CD4-positive, alpha-beta T cell (primary cell): Measurements from ENCODE around the gene ZNF593. TPM values are rescaled to one million over a fixed set of nuclear protein-coding genes. Genes with fewer than 3 reads are reported as not detected.

ENCODE experiments used
- ATAC-seq: fragments of 200-7000 bp; cut with Tn5 transposase; one replicate; pipeline ENCODE4 v1.10.0; 2022; ENCODE audit warnings: mild to moderate bottlenecking; ENCODE audit not compliant: poor library complexity
- CTCF ChIA-PET: fragments of 350-600 bp; sonication (Branson Sonifier 250); formaldehyde crosslinking; loops from one replicate; lab custom pipeline; 2021; ENCODE audit warnings: antibody characterized with exemption, inconsistent platforms; lab: Charles Lee
- POLR2A ChIA-PET: fragments of 350-600 bp; sonication (Branson Sonifier 250); formaldehyde crosslinking; loops from one replicate; lab custom pipeline; 2021; ENCODE audit warnings: antibody characterized with exemption, inconsistent platforms; lab: Charles Lee
- DNase-seq, 14 experiments: peaks; one replicate each; pipeline ENCODE4 v3.0.0-alpha.2; 2013 to 2020; ENCODE audit warnings: mixed read lengths in 2 of 14
- H3K27ac ChIP-seq, 2 donors: one replicate each; pipeline versions ENCODE4 v1.5.1 to v1.7.0; 2013; ENCODE audit warnings: low read length in 2 of 2, low read depth in 1 of 2, mild to moderate bottlenecking in 1 of 2
- H3K27me3 ChIP-seq, 2 experiments: 1 replicate in 1 of 2; 2 replicates in 1 of 2; pipeline versions ENCODE4 v1.6.1 to v1.7.0; 2013; ENCODE audit warnings: low read length in 2 of 2, control low read depth in 1 of 2, mild to moderate bottlenecking in 1 of 2, moderate library complexity in 1 of 2; ENCODE audit not compliant: insufficient read depth in 2 of 2, control insufficient read depth in 1 of 2
- H3K36me3 ChIP-seq: one replicate; pipeline ENCODE4 v1.6.1; 2013; ENCODE audit warnings: low read length, control low read depth; ENCODE audit not compliant: insufficient read depth
- H3K4me1 ChIP-seq: one replicate; pipeline ENCODE4 v1.6.1; 2013; ENCODE audit warnings: low read length, control low read depth; ENCODE audit not compliant: insufficient read depth
- H3K4me3 ChIP-seq: one replicate; pipeline ENCODE4 v1.5.1; 2013; ENCODE audit warnings: mild to moderate bottlenecking, low read length, moderate library complexity
- H3K9me3 ChIP-seq, 2 experiments: 1 replicate in 1 of 2; 2 replicates in 1 of 2; pipeline versions ENCODE4 v1.6.1 to v1.7.0; 2013; ENCODE audit warnings: low read length in 2 of 2, mild to moderate bottlenecking in 2 of 2, control low read depth in 1 of 2, moderate library complexity in 1 of 2; ENCODE audit not compliant: control insufficient read depth in 1 of 2, insufficient read depth in 1 of 2
- H3K27ac Mint-ChIP-seq: one replicate; pipeline ENCODE4 v1.8.0; 2020; ENCODE audit warnings: mixed read lengths
- H3K27me3 Mint-ChIP-seq: one replicate; pipeline ENCODE4 v1.8.0; 2021; ENCODE audit warnings: mixed read lengths
- H3K36me3 Mint-ChIP-seq: one replicate; pipeline ENCODE4 v1.8.0; 2021; ENCODE audit warnings: low read depth, mixed read lengths
- H3K4me1 Mint-ChIP-seq: one replicate; pipeline ENCODE4 v1.8.0; 2021; ENCODE audit warnings: low read depth, mixed read lengths
- H3K4me3 Mint-ChIP-seq: one replicate; pipeline ENCODE4 v1.8.0; 2020; ENCODE audit warnings: mild to moderate bottlenecking, mixed read lengths
- H3K9me3 Mint-ChIP-seq: one replicate; pipeline ENCODE4 v1.8.0; 2020; ENCODE audit warnings: mixed read lengths
- CTCF ChIP-seq: fragments of 200-600 bp; IDR thresholded peaks from one replicate; pipeline ENCODE4 v1.8.0; 2022; ENCODE audit warnings: antibody characterized with exemption, mild to moderate bottlenecking
- intact Hi-C, 2 experiments: fragments of 100-400 bp; cut with DNase I in 1 of 2; cut with micrococcal nuclease in 1 of 2; formaldehyde crosslinking; loops; one replicate each; pipeline versions ENCODE4 v1.15.1 to v1.9.0; 2023 to 2025; cut with DNase I, micrococcal nuclease
- total RNA-seq, 174 experiments: library from RNA in 2 of 174; stranded (reverse) in 2 of 174; gene quantifications; one replicate each; pipeline ENCODE4 v1.2.3 and lab custom pipeline; 2021 to 2026

The ZNF593 gene
- total RNA-seq, 2 experiments from 2014 or later = 5.0 to 6.6 TPM

GRCh38 chr1:26127235-26128163 is 42.2 kb upstream of the ZNF593 start:
- H3K4me1 ChIP-seq = peaks cover 17% of the 10 kb centered on the region
- CTCF ChIA-PET = interaction anchor here (1.1 to 7.7 kb wide), 11 partner anchors 12 to 148 kb away, joined by 3 to 41 read pairs (median 7); partner anchors contain the start of genes CEP85, PDIK1L and ZNF593
- POLR2A ChIA-PET = interaction anchor here (0.8 to 3.2 kb wide), 13 partner anchors 11 to 1105 kb away, joined by 3 to 67 read pairs (median 9); partner anchors contain the start of genes CEP85, PDIK1L and ZNF593
- Mint-ChIP-seq H3K27ac (peak overlapping the region; percentile 86), H3K4me3 (peak overlapping the region; percentile 47), H3K4me1 (peaks cover 51% of the 10 kb centered on the region), H3K9me3 (no peaks in the 10 kb centered on the region), H3K27me3 (no peaks in the 10 kb centered on the region), H3K36me3 (peaks cover 25% of the 10 kb centered on the region)
- intact Hi-C loops = loop anchor here in 1 of 2 experiments (2.0 kb wide), 1 partner anchor 15 kb away; no protein-coding TSS in a partner anchor
- DNase-seq = peak in 4 of 14 experiments; percentile 31 to 49 (median 44)
- no peaks in the 10 kb centered on the region for H3K9me3 ChIP-seq
- H3K4me3 ChIP-seq = peak overlapping the region; percentile 42
- H3K27ac ChIP-seq = no peak overlapping the region
- no peak for TF ChIP-seq CTCF
- H3K36me3 ChIP-seq = peaks cover under 1% of the 10 kb centered on the region
- ATAC-seq = no peak
- H3K27me3 ChIP-seq = no peaks in the 10 kb centered on the region

DNA sequence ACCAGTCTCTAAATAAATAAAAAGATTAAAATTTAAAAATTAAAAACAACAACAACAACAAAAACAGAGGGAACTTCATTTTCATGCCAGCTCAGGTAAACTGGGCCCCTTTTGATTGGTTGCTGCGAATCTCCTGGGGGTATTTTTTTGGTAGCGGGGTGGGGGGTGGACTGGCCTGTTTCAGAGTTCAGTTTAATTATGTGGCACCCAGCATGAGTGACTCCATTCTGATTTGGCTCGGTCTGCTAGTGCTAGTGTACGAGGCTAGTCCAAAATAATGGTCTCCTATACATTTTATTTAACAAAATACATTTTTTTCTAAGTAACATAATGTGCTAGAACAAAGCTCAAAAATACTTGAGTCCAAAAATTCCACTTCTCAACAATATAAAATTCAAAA is 39.9 kb upstream of the ZNF593 start:
- Histone ChIP-seq H3K4me3 (no peak overlapping the region), H3K27me3 (no peaks in the 10 kb centered on the region), H3K36me3 (no peaks in the 10 kb centered on the region), H3K27ac (no peak overlapping the region), H3K9me3 (no peaks in the 10 kb centered on the region), H3K4me1 (peaks cover 17% of the 10 kb centered on the region)
- Mint-ChIP-seq H3K9me3 (no peaks in the 10 kb centered on the region), H3K4me3 (no peak overlapping the region), H3K4me1 (peaks cover 37% of the 10 kb centered on the region), H3K27ac (no peak overlapping the region), H3K27me3 (no peaks in the 10 kb centered on the region), H3K36me3 (peaks cover 6% of the 10 kb centered on the region)
- ATAC-seq (no peak), DNase-seq (no peak)
- intact Hi-C loops = loop anchor here in 1 of 2 experiments (2.0 kb wide), 1 partner anchor 13 kb away; no protein-coding TSS in a partner anchor
- ChIA-PET POLR2A (interaction anchor here (0.8 kb wide), 1 partner anchor 13 kb away, joined by 3 read pairs; no protein-coding TSS in a partner anchor), CTCF (interaction anchor here (7.7 kb wide), 1 partner anchor 15 kb away, joined by 41 read pairs; no protein-coding TSS in a partner anchor)
- TF ChIP-seq CTCF = no peak

- H3K27me3 Mint-ChIP-seq = no peaks in the 10 kb centered on the region
- CTCF ChIA-PET = interaction anchor here (7.7 kb wide), 1 partner anchor 14 kb away, joined by 41 read pairs; no protein-coding TSS in a partner anchor
- Histone ChIP-seq H3K4me3 (no peak overlapping the region), H3K9me3 (no peaks in the 10 kb centered on the region), H3K4me1 (peaks cover 17% of the 10 kb centered on the region), H3K27me3 (no peaks in the 10 kb centered on the region), H3K27ac (no peak overlapping the region), H3K36me3 (no peaks in the 10 kb centered on the region)
- intact Hi-C loops = no loop called here
- no peaks in the 10 kb centered on the region for H3K9me3 Mint-ChIP-seq
- no peak for TF ChIP-seq CTCF
- ATAC-seq = no peak
- H3K4me1 Mint-ChIP-seq = peaks cover 30% of the 10 kb centered on the region
- peaks cover 4% of the 10 kb centered on the region for H3K36me3 Mint-ChIP-seq
- no peak overlapping the region for H3K27ac Mint-ChIP-seq
- POLR2A ChIA-PET = interaction anchor here (0.8 to 1.1 kb wide), 2 partner anchors 12 to 19 kb away, joined by 3 to 5 read pairs; partner anchors contain the start of gene PDIK1L
- no peak overlapping the region for H3K4me3 Mint-ChIP-seq
- no peak for DNase-seq
Measured at GRCh38 chr1:26130695-26131094, 39.0 kb upstream of the ZNF593 start.
